Lung (tissue), 13 donors: ENCODE measurements around the gene NDUFS8. TPM values are rescaled to one million over a fixed set of nuclear protein-coding genes. Genes with fewer than 3 reads are reported as not detected.

Source experiments
- ATAC-seq: fragments of 200-7000 bp; cut with Tn5 transposase; one replicate; pipeline ENCODE4 v1.9.1; 2020; ENCODE audit warnings: moderate number of reproducible peaks; ENCODE audit not compliant: insufficient read depth, low FRiP score
- DNase-seq, 3 donors: peaks; one replicate each; pipeline ENCODE4 v3.0.0-alpha.2; 2013 to 2017
- H3K27ac ChIP-seq, 2 donors: one replicate each; pipeline ENCODE4 v1.5.1; 2013; ENCODE audit warnings: mild to moderate bottlenecking in 2 of 2, moderate library complexity in 2 of 2, control low read depth in 1 of 2, inconsistent platforms in 1 of 2, low read depth in 1 of 2, low read length in 1 of 2
- H3K27me3 ChIP-seq, 3 donors: one replicate each; pipeline ENCODE4 v1.5.1; 2013; ENCODE audit warnings: low read length in 2 of 3; ENCODE audit not compliant: control insufficient read depth in 3 of 3, insufficient read depth in 3 of 3
- H3K36me3 ChIP-seq, 4 donors: one replicate each; pipeline ENCODE4 v1.5.1; 2013; ENCODE audit warnings: low read length in 4 of 4, mild to moderate bottlenecking in 1 of 4, moderate library complexity in 1 of 4; ENCODE audit not compliant: control insufficient read depth in 4 of 4, insufficient read depth in 4 of 4
- H3K4me1 ChIP-seq, 5 donors: one replicate each; pipeline ENCODE4 v1.5.1; 2013; ENCODE audit warnings: low read length in 5 of 5, mild to moderate bottlenecking in 2 of 5, moderate library complexity in 1 of 5; ENCODE audit not compliant: control insufficient read depth in 5 of 5, insufficient read depth in 5 of 5
- H3K4me3 ChIP-seq: one replicate; pipeline ENCODE4 v1.5.1; 2013; ENCODE audit warnings: mild to moderate bottlenecking, control low read depth, moderate library complexity
- H3K9ac ChIP-seq, 2 donors: one replicate each; pipeline ENCODE4 v1.5.1; 2013; ENCODE audit warnings: low read length in 2 of 2, control low read depth in 1 of 2; ENCODE audit not compliant: insufficient read depth in 1 of 2
- H3K9me3 ChIP-seq, 4 donors: one replicate each; pipeline ENCODE4 v1.5.1; 2013; ENCODE audit warnings: low read length in 3 of 4, mild to moderate bottlenecking in 1 of 4, moderate library complexity in 1 of 4; ENCODE audit not compliant: control insufficient read depth in 4 of 4, insufficient read depth in 3 of 4
- WGBS, 2 donors: extraction: QIAGEN DNeasy Blood & Tissue Kit; methylation state at CpG; one replicate each; pipeline ENCODE4 v1.1.7; 2013; 5-methylcytosine and 5-hydroxymethylcytosine counted together
- polyA plus RNA-seq, 2 donors: library from polyadenylated mRNA; stranded (reverse); fragments of 200-250 nt; gene quantifications; one replicate each; pipeline ENCODE4 v1.2.1, GENCODE V29; 2013
- small RNA-seq: library from RNA; depleted of rRNA; stranded (forward); fragments of <200 nt; gene quantifications from one replicate; pipeline ENCODE3, GENCODE V24; 2014; ENCODE audit warnings: low replicate concordance
- total RNA-seq, 2 donors: library from RNA; depleted of rRNA in 1 of 2; stranded (reverse); fragments of >200 nt in 1 of 2; gene quantifications; one replicate each; pipeline ENCODE4 v1.2.1, GENCODE V29; 2014 to 2021
- TF ChIP-seq, protein P1 (sequence below): IDR thresholded peaks from 2 replicates; pipeline ENCODE4 v1.5.1; 2012; ENCODE audit warnings: mild to moderate bottlenecking; ENCODE audit errors: control extremely low read depth, extremely low read depth
- donor health status: control.
- donor health status: control.
- donor health status: Bipolar disorder and iron deficiency.
- donor health status: healthy.
- donor health status: DM: yes; HTN: yes; CAD: no.

NDUFS8 gene
- total and polyA plus RNA-seq, 4 donors = 57.8 to 180 (median 145) TPM

DNA sequence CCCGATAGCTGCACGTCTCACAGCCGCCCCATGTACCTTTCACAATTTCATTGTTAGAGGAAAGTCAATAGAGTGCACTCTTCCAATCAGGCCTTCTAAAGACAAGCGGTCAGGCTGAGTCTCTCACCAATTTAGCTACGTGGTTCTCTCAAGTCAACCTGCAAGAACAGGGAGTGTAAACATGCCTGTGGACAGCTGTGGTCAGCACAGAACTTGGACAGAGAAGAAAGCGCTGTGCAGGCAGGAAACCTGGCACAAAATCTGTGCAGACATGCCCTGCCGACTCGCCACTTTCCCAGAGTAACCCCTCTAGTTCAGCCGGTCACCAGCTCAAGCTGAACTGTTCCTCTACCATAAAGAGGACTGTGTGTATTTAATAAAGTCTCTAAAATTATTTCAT is 51.2 kb downstream of the NDUFS8 start:
- peak overlapping the region in 1 of 2 donors; percentile 1 for H3K27ac ChIP-seq
- H3K9ac ChIP-seq = no peak overlapping the region
- 66 to 87% methylated on average over 9 of the region's 9 CpGs for WGBS, 2 donors
- H3K4me1 ChIP-seq = peaks cover 0 to 12% (median 3%) of the 10 kb centered on the region in 5 donors
- DNase-seq = peak in 2 of 3 donors; percentile 29 to 37
- TF ChIP-seq, protein P1, sequence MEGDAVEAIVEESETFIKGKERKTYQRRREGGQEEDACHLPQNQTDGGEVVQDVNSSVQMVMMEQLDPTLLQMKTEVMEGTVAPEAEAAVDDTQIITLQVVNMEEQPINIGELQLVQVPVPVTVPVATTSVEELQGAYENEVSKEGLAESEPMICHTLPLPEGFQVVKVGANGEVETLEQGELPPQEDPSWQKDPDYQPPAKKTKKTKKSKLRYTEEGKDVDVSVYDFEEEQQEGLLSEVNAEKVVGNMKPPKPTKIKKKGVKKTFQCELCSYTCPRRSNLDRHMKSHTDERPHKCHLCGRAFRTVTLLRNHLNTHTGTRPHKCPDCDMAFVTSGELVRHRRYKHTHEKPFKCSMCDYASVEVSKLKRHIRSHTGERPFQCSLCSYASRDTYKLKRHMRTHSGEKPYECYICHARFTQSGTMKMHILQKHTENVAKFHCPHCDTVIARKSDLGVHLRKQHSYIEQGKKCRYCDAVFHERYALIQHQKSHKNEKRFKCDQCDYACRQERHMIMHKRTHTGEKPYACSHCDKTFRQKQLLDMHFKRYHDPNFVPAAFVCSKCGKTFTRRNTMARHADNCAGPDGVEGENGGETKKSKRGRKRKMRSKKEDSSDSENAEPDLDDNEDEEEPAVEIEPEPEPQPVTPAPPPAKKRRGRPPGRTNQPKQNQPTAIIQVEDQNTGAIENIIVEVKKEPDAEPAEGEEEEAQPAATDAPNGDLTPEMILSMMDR = no peak
- no peaks in the 10 kb centered on the region for H3K27me3 ChIP-seq
- H3K4me3 ChIP-seq = no peak overlapping the region
- no peaks in the 10 kb centered on the region for H3K9me3 ChIP-seq
- H3K36me3 ChIP-seq = peaks cover 0 to 9% (median 3%) of the 10 kb centered on the region in 4 donors
- ATAC-seq = no peak

DNA sequence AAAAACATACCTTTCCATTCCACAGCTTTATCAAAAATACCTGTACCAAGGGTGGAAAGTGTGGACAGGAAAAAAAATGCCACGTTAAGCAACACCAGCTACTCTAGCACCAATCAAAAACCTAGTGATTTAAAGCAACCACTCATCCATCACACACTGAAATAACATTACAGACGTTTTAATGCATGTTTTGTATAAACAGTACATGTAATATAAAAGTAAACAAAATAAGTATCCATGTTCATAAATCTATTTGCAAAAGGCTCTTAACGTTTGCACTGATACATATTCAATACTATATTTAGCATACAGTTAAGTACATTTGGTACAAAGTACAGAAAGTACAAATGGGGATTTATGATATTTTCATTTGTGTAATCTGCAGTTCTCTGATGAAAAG is 52.0 kb downstream of the NDUFS8 start:
- H3K9ac ChIP-seq = no peak overlapping the region
- H3K27me3 ChIP-seq = no peaks in the 10 kb centered on the region
- no peak for DNase-seq
- peaks cover 0 to 12% (median 2%) of the 10 kb centered on the region in 5 donors for H3K4me1 ChIP-seq
- TF ChIP-seq, protein P1 = no peak
- H3K36me3 ChIP-seq = peaks cover 0 to 9% (median 3%) of the 10 kb centered on the region in 4 donors
- H3K27ac ChIP-seq = no peak overlapping the region
- H3K4me3 ChIP-seq = no peak overlapping the region
- WGBS, 2 donors = 39 to 66% methylated on average over 3 of the region's 3 CpGs
- no peak for ATAC-seq
- H3K9me3 ChIP-seq = no peaks in the 10 kb centered on the region

DNA sequence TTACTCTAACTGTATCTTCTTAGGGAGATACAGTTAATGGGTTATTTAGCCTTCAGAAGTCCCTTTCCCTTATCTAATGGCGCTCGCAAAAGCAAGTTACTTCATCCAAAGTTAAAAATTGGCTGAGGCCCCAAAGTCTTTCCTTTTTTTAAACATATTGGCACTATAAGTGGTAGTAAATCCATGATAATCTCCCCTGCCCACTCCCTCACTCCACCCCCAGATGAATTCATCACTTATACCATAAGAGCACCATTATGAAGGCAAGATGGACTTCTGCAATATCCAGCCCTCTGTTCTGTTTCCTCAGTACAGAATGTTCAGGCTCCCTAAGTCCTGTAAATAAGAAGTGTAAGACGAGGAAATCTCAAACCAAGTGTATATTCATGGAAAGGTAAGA is 53.0 kb downstream of the NDUFS8 start:
- Histone ChIP-seq H3K27ac (no peak overlapping the region), H3K9me3 (no peaks in the 10 kb centered on the region), H3K4me3 (no peak overlapping the region), H3K9ac (no peak overlapping the region), H3K4me1 (peaks cover 0 to 12% (median 0%) of the 10 kb centered on the region in 5 donors), H3K27me3 (no peaks in the 10 kb centered on the region), H3K36me3 (peaks cover 0 to 9% (median 3%) of the 10 kb centered on the region in 4 donors)
- no peak for ATAC-seq
- 88 to 91% methylated on average over 3 of the region's 3 CpGs for WGBS, 2 donors
- peak in 1 of 3 donors; percentile 31 for DNase-seq
- TF ChIP-seq, protein P1 = no peak

Small RNA genes within 50 kb of the gene (small RNA-seq; reads per million reads assigned to genes)
- gene MIR6753 = not detected

Other genes with a start within 250 kb of the NDUFS8 start
- 100 to 1,000 TPM in 1 of 2 donors, 10 to 100 TPM in 1; 44.3 to 124 TPM for gene UNC93B1, start 26.6 kb upstream of the NDUFS8 start, total RNA-seq
- 100 to 1,000 TPM in 1 of 2 donors, 10 to 100 TPM in 1; 71.6 to 104 TPM for gene UNC93B1, start 26.6 kb upstream of the NDUFS8 start, polyA plus RNA-seq
- 100 to 1,000 TPM in 1 of 2 donors, 10 to 100 TPM in 1; 45.6 to 165 TPM for gene ALDH3B1, start 20.4 kb upstream of the NDUFS8 start, total RNA-seq
- gene ALDH3B1, start 20.4 kb upstream of the NDUFS8 start, polyA plus RNA-seq = 100 to 1,000 TPM in 1 of 2 donors, 10 to 100 TPM in 1; 73.9 to 107 TPM
- 100 to 1,000 TPM in 1 of 2 donors, 10 to 100 TPM in 1; 70.2 to 322 TPM for gene TCIRG1, start 8.3 kb downstream of the NDUFS8 start, total RNA-seq
- gene TCIRG1, start 8.3 kb downstream of the NDUFS8 start, polyA plus RNA-seq = 100 to 1,000 TPM; 244 to 438 TPM
- 10 to 100 TPM; 55.8 to 73.4 TPM for gene CHKA, start 90.7 kb downstream of the NDUFS8 start, total RNA-seq
- 10 to 100 TPM; 17.6 to 42.2 TPM for gene CHKA, start 90.7 kb downstream of the NDUFS8 start, polyA plus RNA-seq
- 10 to 100 TPM; 35.7 to 78.2 TPM for gene KMT5B, start 182.6 kb downstream of the NDUFS8 start, total RNA-seq
- gene KMT5B, start 182.6 kb downstream of the NDUFS8 start, polyA plus RNA-seq = 10 to 100 TPM; 15.1 to 16.5 TPM
- 10 to 100 TPM in 1 of 2 donors, 1 to 10 TPM in 1; 9.8 to 50.0 TPM for gene C11orf24, start 241.3 kb downstream of the NDUFS8 start, total RNA-seq
- gene C11orf24, start 241.3 kb downstream of the NDUFS8 start, polyA plus RNA-seq = 10 to 100 TPM; 25.4 to 33.9 TPM